GM23338 (cell line): ENCODE measurements around the gene SEZ6. TPM values are rescaled to one million over a fixed set of nuclear protein-coding genes. Genes with fewer than 3 reads are reported as not detected.

ENCODE experiments used
- ATAC-seq: fragments of 200-7000 bp; cut with Tn5 transposase; 3 replicates; pipeline ENCODE4 v1.9.1; 2020
- DNase-seq: peaks from one replicate; pipeline ENCODE4 v3.0.0-alpha.2; 2015; ENCODE audit warnings: low spot score
- H2AFZ ChIP-seq: fragments of 200-600 bp; sonication (generic); 2 replicates; pipeline ENCODE4 v1.8.0; 2016; ENCODE audit warnings: antibody characterized with exemption, mild to moderate bottlenecking, moderate library complexity
- H3F3A ChIP-seq: fragments of 200-600 bp; sonication (generic); replicated peaks from 2 replicates; pipeline ENCODE4 v1.8.0; 2017; ENCODE audit warnings: antibody characterized with exemption, mixed run types, low read depth
- H3K27ac ChIP-seq: fragments of 200-600 bp; sonication (generic); 2 replicates; pipeline ENCODE4 v1.6.1; 2016; ENCODE audit warnings: low read depth
- H3K27me3 ChIP-seq: fragments of 200-600 bp; sonication (generic); 2 replicates; pipeline ENCODE4 v1.8.0; 2016; ENCODE audit warnings: mild to moderate bottlenecking, mixed run types, moderate library complexity; ENCODE audit not compliant: insufficient read depth
- H3K36me3 ChIP-seq: fragments of 200-600 bp; sonication (generic); 2 replicates; pipeline ENCODE4 v1.8.0; 2016; ENCODE audit warnings: mild to moderate bottlenecking; ENCODE audit not compliant: insufficient read depth
- H3K4me1 ChIP-seq: fragments of 200-600 bp; sonication (generic); 2 replicates; pipeline ENCODE4 v1.8.0; 2016; ENCODE audit warnings: mild to moderate bottlenecking, moderate library complexity; ENCODE audit not compliant: insufficient read depth
- H3K4me2 ChIP-seq: fragments of 200-600 bp; sonication (generic); 2 replicates; pipeline ENCODE4 v1.7.1; 2017; ENCODE audit warnings: mixed run types
- H3K4me3 ChIP-seq: fragments of 200-600 bp; sonication (generic); 2 replicates; pipeline ENCODE4 v1.6.1; 2016; ENCODE audit warnings: mixed run types
- H3K79me2 ChIP-seq: fragments of 200-600 bp; sonication (generic); replicated peaks from 2 replicates; pipeline ENCODE4 v1.8.0; 2017; ENCODE audit warnings: mild to moderate bottlenecking; ENCODE audit not compliant: insufficient read depth
- H3K9me2 ChIP-seq: fragments of 200-600 bp; sonication (generic); 2 replicates; pipeline ENCODE4 v1.8.0; 2017; ENCODE audit not compliant: insufficient read depth
- H4K20me1 ChIP-seq: fragments of 200-600 bp; sonication (generic); replicated peaks from 2 replicates; pipeline ENCODE4 v1.8.0; 2017; ENCODE audit warnings: mild to moderate bottlenecking; ENCODE audit not compliant: insufficient read depth
- H3K27ac Mint-ChIP-seq: 2 replicates; pipeline ENCODE4 v1.8.0; 2020; ENCODE audit warnings: inconsistent platforms, mild to moderate bottlenecking, moderate library complexity, mixed read lengths
- H3K27me3 Mint-ChIP-seq: 3 replicates; pipeline ENCODE4 v1.8.0; 2022; ENCODE audit warnings: low read depth, mild to moderate bottlenecking, moderate library complexity, mixed read lengths, inconsistent platforms; ENCODE audit not compliant: insufficient read depth, poor library complexity
- H3K36me3 Mint-ChIP-seq: 3 replicates; pipeline ENCODE4 v1.8.0; 2021; ENCODE audit warnings: low read depth, mild to moderate bottlenecking, inconsistent platforms, moderate library complexity, mixed read lengths
- H3K4me1 Mint-ChIP-seq: 3 replicates; pipeline ENCODE4 v1.8.0; 2020; ENCODE audit warnings: mild to moderate bottlenecking, inconsistent platforms, mixed read lengths
- H3K4me3 Mint-ChIP-seq: 3 replicates; pipeline ENCODE4 v1.8.0; 2021; ENCODE audit warnings: moderate library complexity, mild to moderate bottlenecking, inconsistent platforms, mixed read lengths
- H3K9me3 Mint-ChIP-seq: 3 replicates; pipeline ENCODE4 v1.8.0; 2020; ENCODE audit warnings: moderate library complexity, mild to moderate bottlenecking, inconsistent platforms, mixed read lengths
- CREB1 ChIP-seq: fragments of 250-450 bp; sonication (Bioruptor Pico); IDR thresholded peaks from 2 replicates; pipeline ENCODE4 v1.5.0; 2020; ENCODE audit warnings: low read depth, mild to moderate bottlenecking, moderate library complexity
- ETS1 ChIP-seq: IDR thresholded peaks from 2 replicates; pipeline ENCODE4 v1.6.1; 2016; ENCODE audit warnings: antibody characterized with exemption
- EZH2 ChIP-seq: fragments of 200-600 bp; sonication (generic); IDR thresholded peaks from one replicate; pipeline ENCODE4 v1.8.0; 2017; ENCODE audit warnings: antibody characterized with exemption, mild to moderate bottlenecking, low read depth; ENCODE audit not compliant: unreplicated experiment
- EZH2phosphoT487 ChIP-seq: fragments of 200-600 bp; sonication (generic); IDR thresholded peaks from one replicate; pipeline ENCODE4 v1.8.1; 2018; ENCODE audit warnings: antibody characterized with exemption; ENCODE audit not compliant: unreplicated experiment
- JUNB ChIP-seq: IDR thresholded peaks from one replicate; pipeline ENCODE4 v1.6.1; 2016; ENCODE audit warnings: antibody characterized with exemption; ENCODE audit not compliant: unreplicated experiment
- REST ChIP-seq: IDR thresholded peaks from one replicate; pipeline ENCODE4 v1.6.1; 2018; ENCODE audit warnings: antibody characterized with exemption; ENCODE audit not compliant: unreplicated experiment
- STAT1 ChIP-seq: IDR thresholded peaks from one replicate; pipeline ENCODE4 v1.6.1; 2016; ENCODE audit warnings: antibody characterized with exemption; ENCODE audit not compliant: unreplicated experiment
- ZNF114 ChIP-seq: fragments of 250-450 bp; sonication (Bioruptor Pico); IDR thresholded peaks from 2 replicates; pipeline ENCODE4 v1.5.0; 2020; ENCODE audit warnings: mild to moderate bottlenecking, moderate library complexity
- ZNF331 ChIP-seq: fragments of 250-450 bp; sonication (Bioruptor Pico); IDR thresholded peaks from 2 replicates; pipeline ENCODE4 v1.5.0; 2020; ENCODE audit warnings: low read depth, mild to moderate bottlenecking, moderate library complexity
- polyA plus RNA-seq: library from polyadenylated mRNA; unstranded; fragments of >200 nt; fragmentation: Nextera tagmentation; extraction: Ambion mirVana; gene quantifications from 2 replicates; pipeline ENCODE4 v1.2.1, GENCODE V29; 2016
- total RNA-seq: library from RNA; depleted of rRNA; stranded (reverse); fragments of >200 nt; shearing (Covaris generic); gene quantifications from 2 replicates; pipeline ENCODE4 v1.2.3, GENCODE V29; 2014

Gene SEZ6
- total and polyA plus RNA-seq, 2 experiments from 2014 or later, result 1.0 to 6.5 TPM

- H3K27me3 ChIP-seq, result no peaks in the 10 kb centered on the region
- Mint-ChIP-seq H3K27ac (no peak overlapping the region), H3K36me3 (no peaks in the 10 kb centered on the region), H3K4me1 (peaks cover 23% of the 10 kb centered on the region), H3K27me3 (peaks cover 10% of the 10 kb centered on the region), H3K9me3 (no peaks in the 10 kb centered on the region), H3K4me3 (no peak overlapping the region)
- no peak overlapping the region for H2AFZ ChIP-seq
- H3K4me3 ChIP-seq, result no peak overlapping the region
- no peaks in the 10 kb centered on the region for H3K36me3 ChIP-seq
- no peak for DNase-seq
- H3K4me1 ChIP-seq, result peaks cover 10% of the 10 kb centered on the region; the same call in 1 of the 2 replicates
- H3K79me2 ChIP-seq, result no peaks in the 10 kb centered on the region
- no peaks in the 10 kb centered on the region for H3K9me2 ChIP-seq
- H3K27ac ChIP-seq, result no peak overlapping the region
- no peak for TF ChIP-seq ZNF114 (CRISPR knock-in tag)
- no peak for TF ChIP-seq JUNB
- TF ChIP-seq CREB1 (CRISPR knock-in tag), result no peak
- TF ChIP-seq REST, result no peak
- no peak for TF ChIP-seq ZNF331 (CRISPR knock-in tag)
- TF ChIP-seq EZH2phosphoT487, result no peak
- no peak for TF ChIP-seq STAT1
- TF ChIP-seq EZH2, result no peak
- H3F3A ChIP-seq, result peaks cover 10% of the 10 kb centered on the region; the same call in 1 of the 2 replicates
- no peak overlapping the region for H3K4me2 ChIP-seq
- no peak for ATAC-seq
- H4K20me1 ChIP-seq, result no peaks in the 10 kb centered on the region
These were observed 31.4 kb downstream of the SEZ6 start for GRCh38 chr17:28974451-28974850.

- no peak overlapping the region for H3K27ac ChIP-seq
- Mint-ChIP-seq H3K9me3 (no peaks in the 10 kb centered on the region), H3K4me1 (peaks cover 33% of the 10 kb centered on the region), H3K36me3 (no peaks in the 10 kb centered on the region), H3K27me3 (peaks cover 8% of the 10 kb centered on the region), H3K4me3 (no peak overlapping the region), H3K27ac (no peak overlapping the region)
- H2AFZ ChIP-seq, result no peak overlapping the region
- H3K4me3 ChIP-seq, result no peak overlapping the region
- H3K27me3 ChIP-seq, result no peaks in the 10 kb centered on the region
- ATAC-seq, result no peak
- peaks cover 10% of the 10 kb centered on the region; the same call in 1 of the 2 replicates for H3F3A ChIP-seq
- H3K36me3 ChIP-seq, result no peaks in the 10 kb centered on the region
- no peak for DNase-seq
- TF ChIP-seq EZH2 (no peak), ZNF331 (CRISPR knock-in tag) (no peak), ETS1 (no peak), JUNB (no peak), STAT1 (no peak)
- H3K4me1 ChIP-seq, result peaks cover 20% of the 10 kb centered on the region
- no peaks in the 10 kb centered on the region for H4K20me1 ChIP-seq
- no peaks in the 10 kb centered on the region for H3K79me2 ChIP-seq
- no peaks in the 10 kb centered on the region for H3K9me2 ChIP-seq
- H3K4me2 ChIP-seq, result no peak overlapping the region
These were observed 32.4 kb downstream of the SEZ6 start for GRCh38 chr17:28973425-28973824.
